Mucosa of descending colon (tissue), 3 donors: ENCODE measurements around the gene CRABP1. TPM values are rescaled to one million over a fixed set of nuclear protein-coding genes. Genes with fewer than 3 reads are reported as not detected.
A peak's percentile ranks its signal among the peaks of the same experiment; 100 is the strongest.

Experiments used
- ATAC-seq: fragments of 200-7000 bp; cut with Tn5 transposase; one replicate; pipeline ENCODE4 v1.9.1; 2020; ENCODE audit warnings: mild to moderate bottlenecking, moderate library complexity
- DNase-seq, 3 donors: peaks; one replicate each; pipeline ENCODE4 v3.0.0-alpha.2; 2020
- H3K36me3 ChIP-seq: fragments of 200-600 bp; one replicate; pipeline ENCODE4 v1.8.0; 2021; ENCODE audit warnings: low read depth, mild to moderate bottlenecking
- H3K4me1 ChIP-seq: fragments of 200-600 bp; one replicate; pipeline ENCODE4 v1.8.0; 2021; ENCODE audit warnings: low read depth, mild to moderate bottlenecking
- H3K4me3 ChIP-seq: fragments of 200-600 bp; one replicate; pipeline ENCODE4 v1.8.0; 2021; ENCODE audit warnings: mild to moderate bottlenecking
- H3K9me3 ChIP-seq: fragments of 200-600 bp; one replicate; pipeline ENCODE4 v1.8.0; 2021; ENCODE audit warnings: mild to moderate bottlenecking
- intact Hi-C, 2 donors: fragments of 100-400 bp; cut with DNase I in 1 of 2; cut with micrococcal nuclease in 1 of 2; formaldehyde crosslinking; loops; one replicate each; pipeline versions ENCODE4 v1.11.0 to v1.11.1; 2022; cut with DNase I, micrococcal nuclease
- total RNA-seq, 3 donors: library from RNA; stranded (reverse); fragmentation: NEBNext Ultra II Directional in 2 of 3; extraction: Animal tissue kit (Norgen Biotek cat#: 25700) in 2 of 3; gene quantifications; one replicate each; pipeline versions ENCODE4 v1.2.1 to v1.2.4, GENCODE V29; 2021 to 2023
- TF ChIP-seq, protein P1 (sequence below): fragments of 200-600 bp; IDR thresholded peaks from one replicate; pipeline ENCODE4 v1.8.0; 2022; ENCODE audit warnings: antibody characterized with exemption, mild to moderate bottlenecking
- donor health status: DM: no; HTN: no; CAD: no; lungs with moderate emphysema.
- donor health status: DM: no; HTN: no; CAD: no.
- donor health status: DM: no; HTN: yes; CAD: no.

The CRABP1 gene
- total RNA-seq, 3 donors from 2014 or later: 0.67 to 6.2 (median 2.4) TPM

DNA sequence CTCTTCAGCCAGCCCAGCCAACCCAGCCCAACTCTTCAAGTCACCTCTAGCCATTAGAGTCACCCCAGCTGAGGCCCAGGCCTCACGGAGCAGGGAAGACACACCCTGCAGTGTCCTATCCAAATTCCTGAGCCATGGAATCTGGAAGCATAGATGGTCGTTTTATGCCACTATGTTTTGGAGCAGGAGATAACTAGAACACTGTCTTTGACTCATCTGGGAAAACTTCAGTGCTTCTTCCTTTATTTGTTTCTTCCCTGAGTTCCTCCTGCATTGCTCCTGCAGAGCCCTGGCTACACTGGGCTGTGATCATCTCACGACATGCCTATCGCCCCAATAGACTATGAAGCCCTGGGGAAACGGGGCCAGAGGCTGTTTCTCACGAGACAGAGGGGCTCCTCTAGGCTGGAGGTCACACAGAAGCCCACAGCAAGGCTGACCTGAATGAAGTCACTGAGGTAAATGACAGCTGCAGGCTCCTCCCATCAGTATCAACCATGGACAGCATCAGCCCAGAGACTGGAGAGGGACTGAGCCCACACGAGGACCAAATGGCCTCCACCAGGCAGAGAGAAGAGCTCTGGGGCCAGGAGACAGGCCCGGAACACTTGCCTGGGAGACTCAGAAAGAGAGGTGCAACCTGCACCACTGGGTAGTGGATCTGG, 22.7 kb downstream of the CRABP1 start:
- TF ChIP-seq, protein P1, sequence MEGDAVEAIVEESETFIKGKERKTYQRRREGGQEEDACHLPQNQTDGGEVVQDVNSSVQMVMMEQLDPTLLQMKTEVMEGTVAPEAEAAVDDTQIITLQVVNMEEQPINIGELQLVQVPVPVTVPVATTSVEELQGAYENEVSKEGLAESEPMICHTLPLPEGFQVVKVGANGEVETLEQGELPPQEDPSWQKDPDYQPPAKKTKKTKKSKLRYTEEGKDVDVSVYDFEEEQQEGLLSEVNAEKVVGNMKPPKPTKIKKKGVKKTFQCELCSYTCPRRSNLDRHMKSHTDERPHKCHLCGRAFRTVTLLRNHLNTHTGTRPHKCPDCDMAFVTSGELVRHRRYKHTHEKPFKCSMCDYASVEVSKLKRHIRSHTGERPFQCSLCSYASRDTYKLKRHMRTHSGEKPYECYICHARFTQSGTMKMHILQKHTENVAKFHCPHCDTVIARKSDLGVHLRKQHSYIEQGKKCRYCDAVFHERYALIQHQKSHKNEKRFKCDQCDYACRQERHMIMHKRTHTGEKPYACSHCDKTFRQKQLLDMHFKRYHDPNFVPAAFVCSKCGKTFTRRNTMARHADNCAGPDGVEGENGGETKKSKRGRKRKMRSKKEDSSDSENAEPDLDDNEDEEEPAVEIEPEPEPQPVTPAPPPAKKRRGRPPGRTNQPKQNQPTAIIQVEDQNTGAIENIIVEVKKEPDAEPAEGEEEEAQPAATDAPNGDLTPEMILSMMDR: no peak
- H3K4me1 ChIP-seq: peaks cover 12% of the 10 kb centered on the region
- H3K9me3 ChIP-seq: no peaks in the 10 kb centered on the region
- intact Hi-C loops: no loop called here
- ATAC-seq (no peak), DNase-seq (no peak)
- H3K36me3 ChIP-seq: no peaks in the 10 kb centered on the region
- no peak overlapping the region for H3K4me3 ChIP-seq

DNA sequence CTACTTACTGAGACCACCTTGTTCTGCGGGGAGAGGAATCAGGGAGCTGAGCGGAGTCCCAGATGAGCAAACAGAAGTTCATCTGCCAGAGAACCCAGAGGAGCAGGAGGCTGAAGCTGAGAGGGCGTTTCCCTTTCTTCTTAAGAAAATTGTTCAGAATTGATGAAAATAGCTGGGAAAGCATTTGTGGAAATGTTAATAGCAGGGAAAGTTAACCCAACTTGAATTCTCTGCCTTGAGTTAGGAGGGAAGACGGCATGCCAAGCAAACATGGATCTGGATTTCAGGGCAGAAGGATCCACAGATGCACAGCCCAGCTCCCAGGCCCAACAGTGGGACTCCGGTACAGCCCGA, 23.2 kb downstream of the CRABP1 start:
- Histone ChIP-seq H3K36me3 (no peaks in the 10 kb centered on the region), H3K4me3 (no peak overlapping the region), H3K4me1 (peaks cover 12% of the 10 kb centered on the region), H3K9me3 (no peaks in the 10 kb centered on the region)
- DNase-seq (no peak), ATAC-seq (no peak)
- intact Hi-C loops: no loop called here
- TF ChIP-seq, protein P1: no peak

DNA sequence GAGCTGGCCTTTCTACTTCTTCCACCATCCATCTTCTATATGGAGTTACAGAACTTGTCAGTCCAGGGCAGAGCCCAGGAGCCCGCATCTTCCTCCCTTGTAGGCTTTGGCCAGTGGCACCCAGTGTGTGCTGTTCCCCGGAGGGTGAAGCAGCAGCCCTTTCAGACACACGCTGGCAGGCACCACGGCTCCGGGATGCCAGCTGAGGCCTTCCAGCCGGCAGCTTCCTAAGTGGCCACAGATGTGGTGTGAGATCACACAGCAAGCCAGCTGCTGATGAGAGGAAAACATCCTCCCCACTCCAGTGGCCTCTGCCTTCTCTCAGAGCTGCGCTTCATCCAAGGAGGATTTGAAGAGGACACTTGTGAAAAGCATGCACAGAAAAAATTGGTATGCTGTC, 24.1 kb downstream of the CRABP1 start:
- no peaks in the 10 kb centered on the region for H3K9me3 ChIP-seq
- H3K4me3 ChIP-seq: no peak overlapping the region
- intact Hi-C loops: no loop called here
- TF ChIP-seq, protein P1: no peak
- H3K4me1 ChIP-seq: peaks cover 12% of the 10 kb centered on the region
- no peaks in the 10 kb centered on the region for H3K36me3 ChIP-seq
- ATAC-seq (no peak), DNase-seq (no peak)

DNA sequence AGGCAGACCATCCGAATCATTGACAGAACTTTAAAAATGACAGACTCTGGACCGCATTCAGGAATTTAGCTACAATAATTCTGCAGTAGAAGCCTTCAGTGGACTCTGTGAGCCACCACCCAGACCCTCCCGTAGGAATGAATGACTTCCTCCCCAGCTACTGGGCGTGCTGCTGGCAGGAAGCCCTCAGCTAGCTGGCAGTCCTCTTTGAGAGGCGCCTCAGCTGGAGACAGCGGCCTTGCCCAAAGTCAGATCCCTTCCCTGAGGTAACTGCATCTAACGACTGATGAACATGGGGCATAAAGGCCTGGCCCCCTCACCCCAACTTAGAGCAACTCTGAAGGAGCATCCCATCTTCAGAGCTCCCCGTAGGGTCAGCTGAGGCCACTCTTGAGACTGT, 25.8 kb downstream of the CRABP1 start:
- peak; percentile 94 for ATAC-seq
- intact Hi-C loops: no loop called here
- TF ChIP-seq, protein P1: no peak
- Histone ChIP-seq H3K4me1 (peaks cover 12% of the 10 kb centered on the region), H3K36me3 (no peaks in the 10 kb centered on the region), H3K9me3 (no peaks in the 10 kb centered on the region), H3K4me3 (no peak overlapping the region)
- DNase-seq: peak; percentile 73 to 81 (median 78)

DNA sequence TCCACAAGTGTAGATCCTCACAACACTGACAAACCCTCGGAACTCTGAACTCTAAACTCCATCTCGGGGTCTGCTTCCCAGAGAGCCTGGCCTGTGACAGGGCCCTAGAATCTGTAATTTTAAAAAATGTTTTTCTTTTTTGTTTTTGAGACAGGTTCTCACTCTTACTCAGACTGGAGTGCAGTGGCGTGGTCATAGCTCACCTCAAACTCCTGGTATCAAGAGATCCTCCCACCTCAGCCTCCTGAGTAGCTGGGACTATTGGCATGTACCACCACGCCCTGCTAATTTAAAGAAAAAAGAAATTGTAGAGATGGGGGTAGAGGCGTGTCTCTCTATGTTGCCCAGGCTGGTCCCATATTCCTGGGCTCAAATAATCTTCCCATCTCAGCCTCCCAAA, 26.2 kb downstream of the CRABP1 start:
- intact Hi-C loops: no loop called here
- Histone ChIP-seq H3K4me1 (peaks cover 12% of the 10 kb centered on the region), H3K36me3 (no peaks in the 10 kb centered on the region), H3K9me3 (no peaks in the 10 kb centered on the region), H3K4me3 (no peak overlapping the region)
- ATAC-seq (no peak), DNase-seq (no peak)
- TF ChIP-seq, protein P1: no peak

DNA sequence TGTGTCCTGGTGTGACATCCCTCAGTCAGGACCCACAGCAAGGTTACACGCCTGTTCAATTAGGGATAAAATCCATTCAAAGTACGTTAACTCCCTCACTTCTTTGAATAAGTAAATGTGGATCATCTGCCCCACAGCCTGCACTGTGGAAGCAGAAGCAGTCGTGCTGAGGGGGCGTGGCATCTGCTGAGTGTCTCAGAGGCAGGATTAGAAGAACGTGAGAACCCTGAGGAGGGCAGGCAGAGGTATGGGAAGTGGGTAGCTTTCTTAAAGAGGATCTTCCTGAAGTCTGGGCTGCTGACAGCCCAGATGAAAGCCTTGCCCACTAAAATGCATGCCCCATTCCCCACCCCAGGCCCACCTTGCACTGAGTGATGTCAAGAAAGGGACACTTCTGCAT, 28.5 kb downstream of the CRABP1 start:
- TF ChIP-seq, protein P1: no peak
- DNase-seq (peak in 1 of 3 donors; percentile 44), ATAC-seq (no peak)
- Histone ChIP-seq H3K9me3 (no peaks in the 10 kb centered on the region), H3K4me1 (peaks cover 16% of the 10 kb centered on the region), H3K36me3 (no peaks in the 10 kb centered on the region), H3K4me3 (no peak overlapping the region)
- intact Hi-C loops: no loop called here
